ENCODE measurements around the gene KRTAP5-9.
"Not testable (repeated sequence)": the region's sequence is repeated elsewhere in the genome, so short reads cannot be mapped to it uniquely, and the experiment has no call there.

KRTAP5-9 gene

DNA sequence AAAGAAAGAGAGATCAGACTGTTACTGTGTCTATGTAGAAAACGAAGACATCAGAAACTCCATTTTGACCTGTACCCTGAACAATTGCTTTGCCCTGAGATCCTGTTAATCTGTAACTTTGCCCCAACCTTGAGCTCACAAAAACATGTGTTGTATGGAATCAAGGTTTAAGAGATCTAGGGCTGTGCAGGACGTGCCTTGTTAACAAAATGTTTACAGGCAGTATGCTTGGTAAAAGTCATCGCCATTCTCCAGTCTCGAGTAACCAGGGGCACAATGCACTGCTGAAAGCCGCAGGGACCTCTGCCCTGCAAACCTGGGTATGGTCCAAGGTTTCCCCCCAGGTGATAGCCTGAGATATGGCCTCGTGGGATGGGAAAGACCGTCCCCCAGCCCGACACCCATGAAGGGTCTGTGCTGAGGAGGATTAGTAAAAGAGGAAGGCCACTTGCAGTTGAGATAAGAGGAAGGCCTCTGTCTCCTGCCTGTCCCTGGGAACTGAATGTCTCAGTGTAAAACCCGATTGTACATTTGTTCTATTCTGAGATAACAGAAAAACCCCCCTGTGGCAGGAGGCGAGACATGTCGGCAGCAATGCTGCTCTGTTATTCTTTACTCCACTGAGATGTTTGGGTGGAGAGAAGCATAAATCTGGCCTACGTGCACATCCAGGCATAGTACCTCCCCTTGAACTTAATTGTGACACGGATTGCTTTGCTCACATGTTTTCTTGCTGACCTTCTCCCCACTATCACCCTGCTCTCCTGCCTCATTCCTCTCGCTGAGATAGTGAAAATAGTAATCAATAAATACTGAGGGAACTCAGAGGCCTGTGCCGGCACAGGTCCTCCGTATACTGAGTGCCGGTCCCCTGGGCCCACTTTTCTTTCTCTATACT is 13.3 kb upstream of the KRTAP5-9 start:
- DNase-seq (ENCODE audit: low read depth) = not testable (repeated sequence)

DNA sequence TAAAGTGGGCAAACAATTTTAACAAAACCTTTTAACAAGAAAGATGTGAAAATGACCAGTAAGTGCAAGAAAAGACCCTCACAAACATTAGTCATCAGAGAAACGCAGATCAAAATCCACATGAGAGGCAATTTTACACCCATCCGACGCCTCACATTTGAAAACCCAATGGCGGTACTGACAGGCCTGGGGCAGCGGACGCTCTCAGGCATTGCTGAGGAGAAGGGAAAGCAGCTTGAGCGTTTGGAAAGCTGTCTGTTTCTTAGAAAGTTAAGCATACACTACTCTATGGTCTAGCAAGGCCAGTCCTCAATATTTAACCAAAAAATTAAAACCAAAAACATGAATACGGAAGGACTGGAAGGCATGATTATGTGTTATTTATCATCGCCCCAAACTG is 12.4 kb upstream of the KRTAP5-9 start:
- DNase-seq (ENCODE audit: low read depth) = no peak

- DNase-seq (ENCODE audit: low read depth) = no peak
Measured at GRCh38 chr11:71537537-71537936, 10.7 kb upstream of the KRTAP5-9 start.

GRCh38 chr11:71537977-71538665 is 10.1 kb upstream of the KRTAP5-9 start, which contains the start of gene KRTAP5-8:
Gene KRTAP5-8, plus strand, starts transcription at chr11:71538025. Its CDS starts 31 bp downstream, at chr11:71538056.
- not testable (repeated sequence) for DNase-seq (ENCODE audit: low read depth)

GRCh38 chr11:71538666-71538990 is 9.6 kb upstream of the KRTAP5-9 start:
- DNase-seq (ENCODE audit: low read depth) = no peak

- DNase-seq (ENCODE audit: low read depth) = no peak
Measured at GRCh38 chr11:71539017-71539416, 9.2 kb upstream of the KRTAP5-9 start.

- DNase-seq (ENCODE audit: low read depth) = not testable (repeated sequence)
Measured at GRCh38 chr11:71539971-71540370, 8.2 kb upstream of the KRTAP5-9 start.

DNA sequence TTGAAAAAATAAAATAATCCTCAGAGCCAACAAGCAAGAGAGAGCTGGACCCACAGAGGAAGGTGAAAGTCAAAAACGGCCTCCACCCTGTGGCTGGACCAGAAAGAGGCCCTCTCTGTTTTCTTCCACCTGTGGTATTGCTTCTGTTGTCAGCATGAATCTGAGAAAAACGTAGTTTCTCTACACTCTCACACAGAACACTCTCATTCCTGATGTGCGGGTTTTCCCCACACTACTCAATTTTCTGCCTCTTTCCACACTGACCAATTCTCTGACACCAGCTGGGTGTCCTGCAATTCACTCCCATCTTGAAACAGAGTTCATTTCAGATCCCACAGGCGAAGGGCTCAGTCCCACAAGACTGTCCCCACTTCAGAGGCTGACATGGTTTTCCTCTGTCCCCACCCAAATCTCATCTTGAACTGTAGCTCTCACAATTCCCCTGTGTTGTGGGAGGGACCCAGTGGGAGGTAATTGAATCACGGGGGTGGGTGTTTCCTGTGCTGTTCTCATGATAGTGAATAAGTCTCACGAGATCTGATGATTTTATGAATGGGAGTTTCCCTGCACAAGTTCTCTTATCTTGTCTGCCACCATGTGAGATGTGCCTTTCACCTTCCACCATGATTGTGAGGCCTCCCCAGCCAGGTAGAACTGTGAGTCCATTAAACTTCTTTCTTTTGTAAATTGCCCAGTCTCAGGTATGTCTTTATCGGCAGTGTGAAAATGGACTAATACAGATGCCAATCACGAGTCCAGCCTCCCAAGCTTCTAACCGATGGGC is 7.5 kb upstream of the KRTAP5-9 start:
- DNase-seq (ENCODE audit: low read depth) = not testable (repeated sequence)

DNA sequence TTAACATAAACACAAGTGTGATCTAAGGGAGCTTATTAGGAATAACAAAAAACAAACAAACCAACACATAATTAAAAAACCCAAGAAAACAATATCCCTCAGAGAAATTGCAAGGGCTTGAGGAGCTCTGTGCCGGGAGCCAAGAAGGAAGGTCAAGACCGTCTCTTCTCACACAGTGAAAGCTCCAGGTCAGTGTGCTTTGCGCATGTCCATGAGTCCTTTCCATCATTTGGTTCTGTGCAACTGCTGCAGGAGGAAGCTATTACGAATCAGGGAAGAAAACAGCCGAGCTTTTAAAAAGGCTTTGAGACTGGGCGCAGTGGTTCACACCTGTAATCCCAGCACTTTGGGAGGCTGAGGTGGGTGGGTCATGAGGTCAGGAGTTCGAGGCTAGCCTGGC is 5.8 kb upstream of the KRTAP5-9 start:
- DNase-seq (ENCODE audit: low read depth) = no peak

DNA sequence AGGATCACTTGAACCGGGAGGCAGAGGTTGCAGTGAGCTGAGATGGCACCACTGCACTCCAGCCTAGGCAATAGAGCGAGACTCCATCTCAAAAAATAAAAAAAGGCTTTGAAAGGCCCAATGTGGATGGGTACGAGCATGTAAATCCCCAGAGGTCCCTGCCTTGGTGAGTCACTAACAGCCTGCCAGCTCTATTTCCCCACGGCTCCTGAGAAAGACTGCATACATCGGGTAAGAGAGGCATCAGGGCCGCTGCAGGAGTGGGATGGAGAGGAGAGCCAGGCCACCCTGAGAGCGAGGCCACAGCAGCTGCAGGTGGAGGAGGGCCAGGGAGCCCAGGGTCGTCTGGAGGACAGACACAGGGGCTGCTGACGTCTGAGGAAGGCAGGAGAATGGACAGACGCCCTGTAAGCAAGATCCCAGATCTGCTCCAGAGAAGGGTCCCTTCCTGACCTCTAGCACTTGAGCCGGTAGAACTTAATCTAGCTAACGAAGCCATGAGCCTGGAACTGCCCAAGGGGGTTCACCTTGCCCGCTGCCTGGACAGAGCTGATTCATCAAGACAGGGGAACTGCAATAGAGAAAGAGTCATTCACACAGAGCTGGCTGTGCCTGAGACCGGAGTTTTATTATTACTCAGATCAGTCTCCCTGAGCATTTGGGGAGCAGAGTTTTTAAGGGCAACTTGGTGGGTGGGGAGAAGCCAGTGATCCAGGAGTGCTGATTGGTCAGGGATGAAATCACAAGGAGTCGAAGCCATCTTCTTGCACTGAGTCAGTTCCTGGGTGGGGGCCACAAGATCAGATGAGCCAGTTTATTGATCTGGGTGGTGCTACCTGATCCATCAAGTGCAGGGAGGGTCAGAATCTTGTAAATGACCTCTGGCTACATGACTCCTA is 5.1 kb upstream of the KRTAP5-9 start:
- DNase-seq (ENCODE audit: low read depth) = no peak

GRCh38 chr11:71543866-71544265 is 4.4 kb upstream of the KRTAP5-9 start:
- DNase-seq (ENCODE audit: low read depth) = no peak

- DNase-seq (ENCODE audit: low read depth) = no peak
Measured at GRCh38 chr11:71544525-71545214, 3.5 kb upstream of the KRTAP5-9 start.

DNA sequence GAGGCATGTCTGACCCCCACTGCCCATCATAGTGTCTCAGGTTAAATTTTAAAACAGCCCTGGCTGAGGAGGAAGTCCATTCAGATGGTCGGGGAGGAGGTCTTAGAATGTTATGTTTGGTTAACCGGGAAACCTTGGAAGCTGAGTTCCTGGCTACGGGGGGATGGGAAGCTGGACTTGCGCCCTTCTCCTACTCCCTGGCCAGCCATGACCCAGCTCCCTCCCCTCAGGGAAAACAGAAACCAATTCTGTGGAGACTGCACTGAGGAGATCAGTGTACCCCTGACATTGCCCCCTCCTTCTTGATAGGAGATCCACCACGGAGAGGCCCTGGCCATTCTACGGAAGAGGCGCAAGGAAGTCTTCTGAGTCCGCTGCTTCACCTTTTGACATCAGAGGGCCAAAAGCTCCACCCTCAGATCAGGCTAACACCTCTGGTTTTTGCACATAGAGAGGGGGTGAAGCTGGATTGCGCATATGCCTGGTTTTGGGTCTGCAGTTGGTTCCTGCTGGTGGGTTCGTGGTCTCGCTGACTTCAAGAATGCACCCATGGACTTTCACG is 2.7 kb upstream of the KRTAP5-9 start:
- DNase-seq (ENCODE audit: low read depth) = no peak

GRCh38 chr11:71548716-71549151 is 514 bp downstream of the KRTAP5-9 start:
- no peak for DNase-seq (ENCODE audit: low read depth)

GRCh38 chr11:71551711-71552110 is 3.5 kb downstream of the KRTAP5-9 start:
- no peak for DNase-seq (ENCODE audit: low read depth)

DNA sequence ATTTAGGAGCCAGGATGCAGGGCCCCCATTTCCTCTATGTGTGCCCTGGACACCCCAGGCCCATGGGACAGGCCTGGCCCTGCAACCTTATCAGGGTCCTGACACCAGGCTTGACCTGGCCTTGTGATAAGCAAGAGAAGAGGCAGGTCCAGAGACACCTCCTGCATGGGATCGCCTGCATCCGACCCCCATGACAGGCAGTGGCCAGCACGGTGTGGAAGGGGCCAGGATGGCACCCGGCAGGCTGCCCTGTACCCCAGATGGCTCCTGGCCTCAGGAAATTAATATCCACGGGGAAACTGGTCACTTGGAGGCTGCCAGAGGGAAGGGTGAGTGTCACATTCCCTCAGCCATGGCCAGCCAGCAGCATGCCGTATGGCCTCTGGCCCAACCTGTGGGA is 6.8 kb downstream of the KRTAP5-9 start:
- no peak for DNase-seq (ENCODE audit: low read depth)

- DNase-seq (ENCODE audit: low read depth) = no peak
Measured at GRCh38 chr11:71555508-71555907, 7.3 kb downstream of the KRTAP5-9 start.

- no peak for DNase-seq (ENCODE audit: low read depth)
Measured at GRCh38 chr11:71556018-71556417, 7.8 kb downstream of the KRTAP5-9 start.

DNA sequence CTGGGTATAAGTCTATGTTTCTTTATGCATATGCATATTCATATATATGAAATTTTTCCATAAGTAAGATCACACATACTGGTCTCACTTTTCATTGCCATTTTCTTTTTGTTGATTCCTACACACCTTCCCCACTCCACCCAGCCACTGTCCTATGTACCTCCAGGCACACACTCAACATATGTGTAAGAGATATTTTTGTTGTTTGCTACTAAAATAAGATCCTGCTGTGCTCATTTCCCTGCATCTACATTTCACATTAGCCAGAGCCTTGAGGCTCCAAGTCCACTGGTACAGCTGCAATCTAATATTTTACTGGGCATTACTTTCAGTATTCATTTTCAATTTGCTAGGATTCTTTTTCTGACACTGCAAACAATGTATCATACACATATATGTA is 9.0 kb downstream of the KRTAP5-9 start:
- no peak for DNase-seq (ENCODE audit: low read depth)

DNA sequence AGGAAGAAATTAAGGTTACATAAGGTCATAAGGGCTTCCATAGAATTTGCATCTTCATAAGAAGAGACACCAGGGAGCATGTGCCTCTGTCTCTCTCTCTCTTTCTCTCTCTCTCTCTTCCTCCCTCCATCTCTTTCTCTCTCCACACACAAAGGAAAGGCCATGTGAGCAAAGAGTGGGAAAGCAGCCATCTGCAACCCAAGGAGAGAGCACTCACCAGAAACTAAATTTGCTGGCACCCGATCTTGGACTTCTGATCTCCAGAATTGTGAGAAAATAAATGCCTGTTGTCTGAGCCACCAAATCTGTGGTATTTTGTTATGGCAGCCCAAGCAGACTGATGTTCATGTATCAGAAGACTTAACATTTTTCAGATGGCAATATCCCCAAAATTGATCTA is 10.8 kb downstream of the KRTAP5-9 start:
- no peak for DNase-seq (ENCODE audit: low read depth)

DNA sequence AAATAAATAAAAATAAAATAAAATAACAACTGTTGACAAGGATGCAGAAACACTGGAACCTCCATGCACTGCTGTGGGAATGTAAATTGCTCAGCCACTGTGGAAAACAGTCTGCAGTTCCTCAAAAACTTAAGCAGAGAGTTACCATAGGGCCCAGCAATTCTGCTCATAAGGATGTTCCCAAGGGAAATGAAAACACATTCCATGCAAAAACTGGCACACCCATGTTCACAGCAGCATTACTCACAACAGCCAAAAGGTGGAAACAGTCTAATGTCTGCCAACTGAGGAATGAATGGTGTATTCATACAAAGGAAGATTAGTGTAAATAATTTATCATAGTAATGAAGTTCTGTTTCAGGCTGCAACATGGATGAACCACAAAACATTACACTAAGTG is 13.9 kb downstream of the KRTAP5-9 start:
- DNase-seq (ENCODE audit: low read depth) = no peak
